ENCODE measurements around the gene MAP4K3.

The MAP4K3 gene

DNA sequence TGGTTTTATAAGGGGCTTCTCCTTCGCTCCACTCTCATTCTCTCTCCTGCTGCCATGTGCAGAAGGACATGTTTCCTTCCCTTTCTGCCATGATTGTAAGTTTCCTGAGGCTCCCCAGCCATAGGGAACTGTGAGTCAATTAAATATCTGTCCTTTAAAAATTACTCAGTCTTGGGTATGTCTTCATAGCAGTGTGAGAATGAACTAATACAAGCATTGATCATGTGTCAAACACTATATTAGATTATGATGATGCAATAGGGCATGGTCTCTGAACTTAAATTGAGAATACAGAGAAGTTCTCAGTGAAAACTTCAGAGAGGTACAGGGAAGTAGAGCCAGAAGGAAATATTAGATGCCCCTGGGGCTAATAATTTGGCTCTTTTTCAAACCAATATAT is 5.9 kb upstream of the MAP4K3 start:
- no peak for DNase-seq

GRCh38 chr2:39437522-39438296 is 624 bp upstream of the MAP4K3 start:
- DNase-seq = no peak

GRCh38 chr2:39435741-39436591 is 1.1 kb downstream of the MAP4K3 start:
- no peak for DNase-seq

GRCh38 chr2:39435234-39435633 is 1.9 kb downstream of the MAP4K3 start:
- DNase-seq = no peak

DNA sequence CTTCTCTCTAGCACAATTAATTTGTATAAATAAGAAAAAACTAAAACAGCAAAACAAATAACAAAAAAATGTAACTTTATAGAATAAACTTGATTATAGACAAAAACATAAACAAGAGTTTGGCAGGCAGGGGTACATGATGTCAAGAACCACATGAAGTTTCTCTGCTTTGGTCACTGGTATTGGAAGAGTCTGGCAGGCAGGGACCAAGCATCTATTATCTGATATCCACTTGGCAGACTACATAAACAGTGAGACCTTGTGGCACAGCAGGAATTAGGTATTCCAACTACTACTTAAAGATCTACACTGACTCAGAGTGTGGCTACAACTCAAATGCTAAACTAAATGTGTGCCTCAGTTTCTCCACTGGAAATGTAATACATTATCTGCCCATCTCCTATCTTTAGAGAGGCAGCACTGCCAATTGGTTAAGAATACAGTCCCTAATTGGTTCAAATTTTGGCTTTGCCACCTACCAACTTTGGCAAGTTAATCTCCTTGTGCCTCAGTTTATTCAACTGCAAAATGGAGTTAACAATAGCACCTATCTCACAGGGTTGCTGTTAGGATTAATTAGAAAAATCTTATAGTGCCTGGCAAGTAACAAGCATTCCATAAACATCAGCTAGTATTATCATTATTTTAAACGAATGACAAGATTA is 2.7 kb downstream of the MAP4K3 start:
- DNase-seq = no peak

DNA sequence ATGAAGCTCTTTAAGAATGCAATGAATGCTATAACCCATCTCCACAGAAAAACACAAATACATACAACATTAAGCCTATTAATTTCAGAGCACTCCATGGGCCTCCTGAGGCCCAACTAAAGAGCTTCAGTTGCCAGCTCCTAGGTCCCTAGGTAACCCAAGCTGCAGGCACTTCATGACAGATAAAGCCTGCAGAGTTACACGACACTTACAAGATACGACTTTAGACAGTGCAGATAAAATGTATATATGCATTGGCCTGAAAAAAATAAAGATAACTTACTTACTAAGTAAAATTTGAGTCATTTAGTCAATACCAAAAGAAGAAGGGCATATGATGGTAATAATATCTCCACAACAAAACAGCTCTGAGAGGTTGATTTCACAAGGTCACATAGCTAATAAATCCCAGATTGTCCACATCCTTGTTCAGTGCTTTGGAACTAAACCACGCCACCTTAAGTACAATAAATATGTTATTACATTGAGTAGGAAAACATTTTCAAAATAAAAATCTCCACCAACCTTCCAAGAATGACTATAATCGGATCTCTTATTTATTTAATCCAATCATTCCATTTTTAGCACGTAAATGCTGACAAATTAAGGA is 3.4 kb downstream of the MAP4K3 start:
- no peak for DNase-seq

GRCh38 chr2:39432701-39433100 is 4.4 kb downstream of the MAP4K3 start:
- no peak for DNase-seq

DNA sequence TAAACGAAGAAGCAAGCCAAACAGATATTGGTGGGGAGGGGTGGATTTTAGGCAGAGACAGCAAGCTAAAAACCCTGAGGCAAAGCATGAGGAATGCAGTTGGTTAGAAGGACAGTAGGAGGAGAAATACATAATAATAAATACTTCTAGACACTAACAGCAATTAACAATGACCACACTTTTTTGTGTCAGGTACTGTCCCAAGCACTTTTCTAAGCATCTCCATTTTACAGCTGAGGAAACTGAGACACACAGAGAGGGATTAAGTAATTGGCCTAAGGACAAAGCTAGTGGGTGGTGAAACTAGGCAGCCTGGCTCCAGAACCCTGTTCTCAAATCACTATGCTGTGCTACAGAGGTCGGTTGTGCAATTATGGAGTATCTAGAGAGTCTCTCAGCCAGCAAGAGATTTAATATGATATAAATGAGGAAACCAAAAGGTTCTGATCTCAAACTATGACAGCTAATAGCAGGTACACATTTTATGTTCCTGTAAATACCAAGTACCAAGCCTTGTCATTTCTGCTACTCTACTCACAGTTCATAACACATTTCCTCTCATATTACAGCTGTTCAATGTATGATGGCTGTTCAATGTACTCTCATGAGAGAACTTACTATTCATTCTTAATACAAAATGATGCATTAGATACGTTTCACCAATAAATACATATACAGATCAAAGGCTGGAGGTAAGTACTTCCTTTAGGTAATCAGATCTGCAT is 5.3 kb downstream of the MAP4K3 start:
- DNase-seq = no peak

DNA sequence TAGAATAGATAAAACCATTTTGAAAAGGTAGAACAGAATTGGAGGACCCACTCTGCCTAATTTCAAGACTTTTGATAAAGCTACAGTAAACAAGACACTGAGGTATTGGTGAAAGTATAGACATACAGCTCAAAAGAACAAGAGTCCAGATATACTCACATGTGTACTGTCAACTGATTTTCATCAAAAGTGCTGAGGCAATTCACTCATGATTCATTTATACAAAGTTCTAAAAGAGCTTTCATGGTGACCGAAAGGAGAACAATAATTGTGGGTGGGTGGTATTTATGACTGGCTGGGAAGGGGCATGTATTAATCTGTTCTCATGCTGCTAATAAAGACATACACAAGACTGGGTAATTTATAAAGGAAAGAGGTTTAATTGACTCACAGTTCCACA is 7.3 kb downstream of the MAP4K3 start:
- no peak for DNase-seq

DNA sequence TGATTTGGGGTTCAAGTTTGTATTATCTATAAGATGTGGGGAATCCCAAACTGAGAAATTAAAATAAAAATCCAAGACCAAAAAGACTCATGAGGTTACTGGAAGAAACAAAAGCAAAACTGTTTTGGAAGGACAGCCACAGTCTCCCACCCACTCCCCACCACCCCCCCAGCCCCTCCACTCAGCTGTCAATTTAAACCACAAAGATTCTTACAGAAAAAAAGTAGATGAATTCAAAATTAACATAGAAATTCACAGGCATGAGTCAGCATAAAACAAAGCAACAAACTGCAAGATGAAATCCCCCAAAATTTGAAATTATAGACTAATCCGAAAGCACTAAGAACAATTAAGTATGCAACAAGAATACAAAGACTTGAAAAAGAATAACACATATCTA is 12.1 kb downstream of the MAP4K3 start:
- DNase-seq = no peak

DNA sequence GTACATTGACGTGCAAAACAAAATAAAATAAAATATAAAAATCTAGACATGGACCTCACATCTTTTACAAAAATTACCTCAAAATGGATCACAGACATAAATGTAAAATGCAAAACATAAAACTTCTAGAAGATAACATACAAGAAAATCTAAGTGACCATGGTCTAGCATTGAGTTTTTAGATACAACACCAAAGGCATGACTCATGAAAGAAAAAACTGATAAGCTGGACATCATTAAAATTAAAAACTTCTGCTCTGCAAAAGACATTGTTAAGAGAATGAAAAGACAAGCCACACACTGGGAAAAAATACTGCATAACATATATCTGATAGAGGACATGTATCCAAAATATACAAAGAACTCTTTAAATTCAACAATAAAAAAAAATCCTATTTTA is 14.4 kb downstream of the MAP4K3 start:
- no peak for DNase-seq

GRCh38 chr2:39421354-39421753 is 15.7 kb downstream of the MAP4K3 start:
- DNase-seq = no peak

- DNase-seq = no peak
Observed at GRCh38 chr2:39419282-39420223, 17.5 kb downstream of the MAP4K3 start.

DNA sequence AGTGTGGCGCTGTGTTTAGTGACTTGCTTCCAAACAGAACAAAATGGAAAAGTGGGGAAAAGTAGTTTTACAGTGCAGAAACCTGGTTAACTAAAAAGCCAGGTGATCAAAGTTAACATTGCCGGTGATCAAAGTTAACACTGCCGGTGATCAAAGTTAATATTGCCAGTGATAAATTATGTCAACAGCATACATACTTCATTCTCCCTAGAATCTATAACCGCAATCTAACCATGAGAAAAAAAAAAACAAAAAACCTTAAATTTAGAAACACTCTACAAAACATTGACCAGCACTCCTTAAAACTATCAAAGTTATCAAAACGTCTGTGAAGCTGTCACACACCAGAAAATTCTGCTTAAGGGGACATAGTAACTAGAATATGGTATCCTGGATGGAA is 18.6 kb downstream of the MAP4K3 start:
- DNase-seq = no peak

GRCh38 chr2:39416140-39416539 is 20.9 kb downstream of the MAP4K3 start:
- DNase-seq = peak; percentile 49

DNA sequence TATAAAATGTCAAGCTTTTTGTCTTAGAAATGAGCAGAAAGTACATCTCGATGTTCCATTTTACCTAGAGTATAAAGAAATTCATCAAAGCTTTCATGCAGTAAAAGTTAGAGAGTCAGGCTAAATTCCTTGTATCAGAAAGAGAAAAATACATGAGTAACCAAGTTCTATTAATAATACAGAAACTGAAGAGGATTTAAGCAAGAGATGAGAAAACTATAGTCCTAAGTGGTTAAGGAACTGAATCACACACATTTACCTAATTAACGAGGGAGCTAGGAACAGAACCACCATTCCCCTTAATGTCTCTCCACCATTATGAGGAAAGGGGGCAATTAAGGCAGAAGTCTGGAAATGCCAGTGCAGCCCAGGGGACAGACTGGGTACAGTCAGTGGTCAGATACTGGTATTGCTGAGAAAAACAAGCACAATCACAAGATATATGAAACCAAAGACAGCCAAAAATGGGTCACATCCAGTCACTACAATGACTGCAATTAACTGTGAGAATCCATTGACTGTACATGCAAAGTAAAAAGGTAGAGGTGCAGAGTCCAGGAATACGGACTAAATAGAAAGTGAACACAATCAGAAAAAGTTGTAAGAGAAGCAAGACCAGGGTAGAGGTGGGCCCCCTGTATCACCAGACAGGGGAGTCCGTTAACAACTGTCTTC is 23.9 kb downstream of the MAP4K3 start:
- no peak for DNase-seq

DNA sequence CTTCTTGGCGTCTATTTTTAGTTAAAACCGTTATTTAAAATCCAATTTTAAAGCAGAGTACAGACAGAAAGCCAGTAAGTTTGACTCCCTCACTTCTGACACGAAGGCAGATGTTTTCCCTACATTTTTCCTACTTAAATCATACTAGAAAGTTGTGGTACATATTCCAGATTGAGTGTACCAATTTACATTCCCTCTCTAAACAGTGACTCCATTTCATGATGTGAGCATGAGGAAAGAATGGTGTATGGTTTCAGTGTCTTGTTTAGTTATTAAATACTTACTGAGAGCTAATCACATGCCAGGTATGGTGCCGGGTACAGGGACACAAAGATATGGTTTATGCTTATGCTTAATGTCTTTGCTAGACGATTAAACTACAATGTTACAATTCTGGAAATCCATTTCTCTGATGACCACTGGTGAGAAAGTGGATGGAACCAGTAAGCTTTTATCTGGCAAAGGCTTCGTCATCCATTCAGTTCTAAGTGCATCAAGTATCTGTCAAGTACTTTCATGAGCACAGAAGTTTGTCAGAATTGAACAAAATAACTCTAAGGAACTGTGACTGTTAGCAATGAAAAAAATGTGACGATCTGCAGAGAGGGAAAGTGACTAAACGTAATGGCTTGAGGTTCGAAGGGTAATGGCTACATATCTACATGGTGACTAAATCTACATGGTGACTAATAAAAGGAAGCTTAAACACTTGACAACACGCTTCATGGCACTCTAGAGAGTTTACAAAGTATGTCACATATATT is 25.7 kb downstream of the MAP4K3 start:
- no peak for DNase-seq

DNA sequence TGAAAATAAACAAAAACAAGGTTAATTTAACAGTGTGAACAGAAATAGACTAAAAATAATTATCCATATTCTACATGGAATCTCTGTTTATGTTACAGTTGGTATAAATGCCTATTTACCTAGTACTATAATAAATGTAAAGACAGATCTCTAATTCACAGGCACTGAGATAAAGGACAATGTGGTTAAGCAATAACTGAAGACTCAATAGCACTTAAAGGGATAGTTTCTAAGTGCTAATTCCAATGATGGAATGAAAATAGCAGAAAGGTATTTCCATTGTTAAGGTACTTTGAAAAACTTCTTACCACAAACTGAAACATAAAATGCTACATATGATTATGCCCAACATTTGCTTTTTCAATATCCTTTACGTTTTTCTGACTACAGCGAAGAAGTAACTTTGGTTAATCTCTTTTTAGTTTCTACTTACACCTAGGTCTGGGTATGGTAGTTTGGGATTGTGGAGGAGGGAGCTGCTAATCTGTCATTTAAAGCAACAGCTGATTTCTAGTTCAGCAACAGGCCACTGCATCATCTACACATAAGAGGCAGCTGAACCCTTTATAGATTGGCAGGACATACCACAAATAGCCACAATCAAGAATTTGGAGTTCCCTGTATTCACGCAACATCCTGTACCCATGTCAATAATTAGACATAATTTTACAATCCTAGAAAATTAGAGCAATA is 27.2 kb downstream of the MAP4K3 start:
- no peak for DNase-seq

DNA sequence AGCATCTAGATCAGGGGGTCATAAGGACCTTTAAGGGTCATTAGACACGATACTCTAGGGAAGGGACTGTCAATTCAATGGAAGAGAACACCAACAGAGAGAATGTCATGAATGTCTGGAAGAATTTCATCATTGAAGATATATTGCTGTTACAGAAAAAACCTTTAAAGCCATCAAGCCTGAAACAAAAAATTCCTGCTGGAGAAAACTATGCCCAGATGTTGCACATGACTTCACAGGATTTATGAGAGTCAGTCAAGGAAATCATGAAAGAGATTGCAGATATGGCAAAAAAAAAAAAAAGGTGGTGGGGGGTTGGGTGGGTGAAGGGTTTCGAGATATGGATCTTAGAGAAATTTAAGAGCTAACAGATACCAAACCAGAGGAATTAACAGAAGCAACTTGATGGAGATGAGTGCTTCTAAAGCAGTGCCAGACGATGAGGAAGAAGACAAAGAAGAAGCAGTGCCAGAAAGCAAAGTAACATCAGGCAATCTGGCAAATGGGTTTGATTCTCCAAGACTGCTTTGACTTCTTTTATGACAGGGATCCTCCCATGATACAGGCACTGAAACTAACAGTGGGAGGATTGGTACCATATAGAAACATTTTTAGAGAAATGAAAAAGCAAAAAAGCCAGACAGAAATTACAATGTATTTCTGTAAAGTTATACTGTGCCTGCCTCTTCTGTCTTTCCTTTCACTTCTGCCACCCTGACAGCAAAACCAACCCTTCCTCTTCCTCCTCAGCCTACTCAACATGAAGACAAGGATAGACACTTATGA is 28.5 kb downstream of the MAP4K3 start:
- no peak for DNase-seq

All from DMS 273 treated with DMSO at 0.1 percent for 48 hours (cell line).